ENCODE results near the gene NAT10. TPM values are rescaled to one million over a fixed set of nuclear protein-coding genes. Genes with fewer than 3 reads are reported as not detected.
"Not testable (repeated sequence)": the region's sequence is repeated elsewhere in the genome, so short reads cannot be mapped to it uniquely, and the experiment has no call there.

Gene NAT10
- total RNA-seq, 1 donor = 20.6 TPM

- peak; percentile 56 for DNase-seq (ENCODE audit: insufficient read length, low spot score, missing footprints)
- Histone ChIP-seq H3K79me2 (ENCODE audit: insufficient read depth, low read length) (peaks cover 99% of the 10 kb centered on the region), H3K36me3 (ENCODE audit: insufficient read depth, low read length) (peaks cover 34% of the 10 kb centered on the region), H3K4me3 (ENCODE audit: insufficient read depth, low read length) (no peak overlapping the region), H3K4me1 (ENCODE audit: insufficient read depth, low read length) (peaks cover 17% of the 10 kb centered on the region), H3K27ac (ENCODE audit: low read depth, low read length) (peak overlapping the region; percentile 53), H4K20me1 (ENCODE audit: insufficient read depth, low read length) (peaks cover 79% of the 10 kb centered on the region), H2AFZ (ENCODE audit: low read length) (no peak overlapping the region), H3K4me2 (ENCODE audit: insufficient read depth, low read length) (no peak overlapping the region), H3K27me3 (ENCODE audit: insufficient read depth, low read length) (no peaks in the 10 kb centered on the region), H3K9me3 (ENCODE audit: low read depth, low read length) (no peaks in the 10 kb centered on the region)
- TF ChIP-seq CTCF (IDR thresholded peaks at IDR 0.05; ENCODE audit: extremely low read depth, low read depth, low read length) = peak; percentile 12
Measured at GRCh38 chr11:34065505-34066203, 39.8 kb upstream of the NAT10 start.

DNA sequence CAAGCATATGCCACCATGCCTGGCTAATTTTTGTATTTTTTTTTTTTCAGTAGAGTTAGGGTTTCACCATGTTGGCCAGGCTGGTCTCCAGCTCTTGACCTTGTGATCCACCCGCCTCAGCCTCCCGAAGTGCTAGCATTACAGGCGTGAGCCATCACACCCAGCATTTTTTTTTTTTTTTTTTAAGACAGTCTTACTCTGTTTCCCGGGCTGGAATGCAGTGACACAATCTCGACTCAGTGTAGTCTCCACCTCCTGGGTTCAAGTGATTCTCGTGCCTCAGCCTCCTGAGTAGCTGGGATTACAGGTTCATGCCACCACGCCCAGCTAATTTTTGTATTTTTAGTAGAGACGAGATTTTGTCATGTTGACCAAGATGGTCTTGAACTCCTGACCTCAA lies 38.7 kb upstream of the NAT10 start:
- H3K9me3 ChIP-seq (ENCODE audit: low read depth, low read length); H2AFZ ChIP-seq (ENCODE audit: low read length); H3K4me3 ChIP-seq (ENCODE audit: insufficient read depth, low read length); DNase-seq (ENCODE audit: insufficient read length, low spot score, missing footprints); H3K4me2 ChIP-seq (ENCODE audit: insufficient read depth, low read length); H3K27ac ChIP-seq (ENCODE audit: low read depth, low read length); H3K27me3 ChIP-seq (ENCODE audit: insufficient read depth, low read length): not testable (repeated sequence)
- Histone ChIP-seq H4K20me1 (ENCODE audit: insufficient read depth, low read length) (peaks cover 83% of the 10 kb centered on the region), H3K4me1 (ENCODE audit: insufficient read depth, low read length) (peaks cover 17% of the 10 kb centered on the region), H3K36me3 (ENCODE audit: insufficient read depth, low read length) (peaks cover 34% of the 10 kb centered on the region), H3K79me2 (ENCODE audit: insufficient read depth, low read length) (peaks cover 99% of the 10 kb centered on the region)

DNA sequence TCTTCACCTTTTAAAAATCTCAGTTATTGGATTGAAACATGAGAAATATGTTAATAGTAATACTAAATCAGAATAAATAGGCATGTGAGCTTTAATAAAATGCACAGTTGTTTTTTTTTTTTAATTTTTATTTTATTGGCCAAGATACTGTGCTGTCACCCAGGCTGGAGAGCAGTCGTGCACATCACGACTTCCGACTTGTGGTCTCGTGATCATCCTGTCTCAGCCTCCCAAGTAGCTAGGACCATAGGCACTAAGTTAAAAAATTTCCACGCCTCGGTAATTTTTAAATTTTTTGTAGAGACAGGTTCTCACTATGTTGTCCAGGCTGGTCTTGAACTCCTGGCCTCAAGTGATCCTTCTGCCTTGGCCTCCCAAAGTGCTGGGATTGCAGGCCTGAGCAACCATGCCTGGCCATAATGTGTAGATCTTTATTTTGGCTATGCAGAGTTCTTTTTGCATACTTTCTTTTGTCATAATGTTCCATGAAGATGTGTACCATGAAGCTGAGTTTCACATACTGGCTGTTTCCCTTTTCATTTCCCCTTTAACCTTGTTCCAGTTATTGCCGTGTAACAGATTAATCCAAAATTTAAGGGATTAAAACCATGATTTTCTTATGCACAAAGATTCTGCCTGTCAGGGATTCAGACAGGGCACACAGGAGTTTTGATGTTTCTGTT lies 37.9 kb upstream of the NAT10 start:
- peak overlapping the region; percentile 19 for H3K4me2 ChIP-seq (ENCODE audit: insufficient read depth, low read length)
- H2AFZ ChIP-seq (ENCODE audit: low read length) = no peak overlapping the region
- no peak for DNase-seq (ENCODE audit: insufficient read length, low spot score, missing footprints)
- TF ChIP-seq CTCF (IDR thresholded peaks at IDR 0.05; ENCODE audit: extremely low read depth, low read depth, low read length) = no peak
- H3K9me3 ChIP-seq (ENCODE audit: low read depth, low read length) = no peaks in the 10 kb centered on the region
- H3K27ac ChIP-seq (ENCODE audit: low read depth, low read length) = peak overlapping the region; percentile 3
- H3K79me2 ChIP-seq (ENCODE audit: insufficient read depth, low read length) = peaks cover 99% of the 10 kb centered on the region
- H3K4me3 ChIP-seq (ENCODE audit: insufficient read depth, low read length) = no peak overlapping the region
- peaks cover 85% of the 10 kb centered on the region for H4K20me1 ChIP-seq (ENCODE audit: insufficient read depth, low read length)
- H3K4me1 ChIP-seq (ENCODE audit: insufficient read depth, low read length) = peaks cover 17% of the 10 kb centered on the region
- H3K27me3 ChIP-seq (ENCODE audit: insufficient read depth, low read length) = no peaks in the 10 kb centered on the region
- peaks cover 37% of the 10 kb centered on the region for H3K36me3 ChIP-seq (ENCODE audit: insufficient read depth, low read length)

GRCh38 chr11:34068111-34068510 lies 37.3 kb upstream of the NAT10 start:
- Histone ChIP-seq H3K27ac (ENCODE audit: low read depth, low read length) (peak overlapping the region; percentile 3), H3K27me3 (ENCODE audit: insufficient read depth, low read length) (no peaks in the 10 kb centered on the region), H3K36me3 (ENCODE audit: insufficient read depth, low read length) (peaks cover 43% of the 10 kb centered on the region), H3K4me3 (ENCODE audit: insufficient read depth, low read length) (no peak overlapping the region), H4K20me1 (ENCODE audit: insufficient read depth, low read length) (peaks cover 86% of the 10 kb centered on the region), H3K79me2 (ENCODE audit: insufficient read depth, low read length) (peaks cover 99% of the 10 kb centered on the region), H3K9me3 (ENCODE audit: low read depth, low read length) (no peaks in the 10 kb centered on the region), H3K4me2 (ENCODE audit: insufficient read depth, low read length) (peak overlapping the region; percentile 19), H2AFZ (ENCODE audit: low read length) (no peak overlapping the region), H3K4me1 (ENCODE audit: insufficient read depth, low read length) (peaks cover 17% of the 10 kb centered on the region)
- no peak for DNase-seq (ENCODE audit: insufficient read length, low spot score, missing footprints)
- TF ChIP-seq CTCF (IDR thresholded peaks at IDR 0.05; ENCODE audit: extremely low read depth, low read depth, low read length) = no peak

- H3K27me3 ChIP-seq (ENCODE audit: insufficient read depth, low read length); H3K4me3 ChIP-seq (ENCODE audit: insufficient read depth, low read length); DNase-seq (ENCODE audit: insufficient read length, low spot score, missing footprints); H3K4me2 ChIP-seq (ENCODE audit: insufficient read depth, low read length); H3K9me3 ChIP-seq (ENCODE audit: low read depth, low read length); H2AFZ ChIP-seq (ENCODE audit: low read length); H3K27ac ChIP-seq (ENCODE audit: low read depth, low read length): not testable (repeated sequence)
- Histone ChIP-seq H4K20me1 (ENCODE audit: insufficient read depth, low read length) (peaks cover 89% of the 10 kb centered on the region), H3K4me1 (ENCODE audit: insufficient read depth, low read length) (peaks cover 36% of the 10 kb centered on the region), H3K36me3 (ENCODE audit: insufficient read depth, low read length) (peaks cover 49% of the 10 kb centered on the region), H3K79me2 (ENCODE audit: insufficient read depth, low read length) (peaks cover 89% of the 10 kb centered on the region)
Measured at GRCh38 chr11:34071306-34071705, 34.1 kb upstream of the NAT10 start.

Measured in osteoblast (primary cell).